Measurements from ENCODE around the gene DCST1.

DCST1 gene

GRCh38 chr1:155064832-155065429 is 31.3 kb downstream of the DCST1 start:
- H3K4me3 ChIP-seq (ENCODE audit: low read length): no peak overlapping the region
- DNase-seq (ENCODE audit: low read depth): no peak
- TF ChIP-seq, protein P1, sequence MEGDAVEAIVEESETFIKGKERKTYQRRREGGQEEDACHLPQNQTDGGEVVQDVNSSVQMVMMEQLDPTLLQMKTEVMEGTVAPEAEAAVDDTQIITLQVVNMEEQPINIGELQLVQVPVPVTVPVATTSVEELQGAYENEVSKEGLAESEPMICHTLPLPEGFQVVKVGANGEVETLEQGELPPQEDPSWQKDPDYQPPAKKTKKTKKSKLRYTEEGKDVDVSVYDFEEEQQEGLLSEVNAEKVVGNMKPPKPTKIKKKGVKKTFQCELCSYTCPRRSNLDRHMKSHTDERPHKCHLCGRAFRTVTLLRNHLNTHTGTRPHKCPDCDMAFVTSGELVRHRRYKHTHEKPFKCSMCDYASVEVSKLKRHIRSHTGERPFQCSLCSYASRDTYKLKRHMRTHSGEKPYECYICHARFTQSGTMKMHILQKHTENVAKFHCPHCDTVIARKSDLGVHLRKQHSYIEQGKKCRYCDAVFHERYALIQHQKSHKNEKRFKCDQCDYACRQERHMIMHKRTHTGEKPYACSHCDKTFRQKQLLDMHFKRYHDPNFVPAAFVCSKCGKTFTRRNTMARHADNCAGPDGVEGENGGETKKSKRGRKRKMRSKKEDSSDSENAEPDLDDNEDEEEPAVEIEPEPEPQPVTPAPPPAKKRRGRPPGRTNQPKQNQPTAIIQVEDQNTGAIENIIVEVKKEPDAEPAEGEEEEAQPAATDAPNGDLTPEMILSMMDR (conservative IDR thresholded peaks at IDR 0.05; ENCODE audit: low read length): no peak

DNA sequence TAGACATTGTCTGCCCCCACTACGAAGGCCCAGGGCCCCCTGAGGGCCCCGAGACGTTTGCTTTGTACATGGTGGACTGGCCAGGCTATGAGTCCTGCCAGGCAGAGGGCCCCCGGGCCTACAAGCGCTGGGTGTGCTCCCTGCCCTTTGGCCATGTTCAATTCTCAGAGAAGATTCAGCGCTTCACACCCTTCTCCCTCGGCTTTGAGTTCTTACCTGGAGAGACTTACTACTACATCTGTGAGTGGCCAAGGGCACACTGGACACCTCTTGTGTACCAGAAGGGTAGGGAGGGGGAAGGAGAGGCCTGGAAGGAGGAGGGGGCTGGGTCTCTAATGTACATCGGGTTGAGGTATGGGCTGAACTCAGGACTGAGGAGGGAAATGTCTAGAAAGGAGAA is 33.2 kb downstream of the DCST1 start:
- no peak for DNase-seq (ENCODE audit: low read depth)
- TF ChIP-seq, protein P1 (conservative IDR thresholded peaks at IDR 0.05; ENCODE audit: low read length): no peak
- H3K4me3 ChIP-seq (ENCODE audit: low read length): no peak overlapping the region

GRCh38 chr1:155068599-155068998 is 35.0 kb downstream of the DCST1 start:
- no peak for DNase-seq (ENCODE audit: low read depth)
- no peak overlapping the region for H3K4me3 ChIP-seq (ENCODE audit: low read length)
- TF ChIP-seq, protein P1 (conservative IDR thresholded peaks at IDR 0.05; ENCODE audit: low read length): no peak

DNA sequence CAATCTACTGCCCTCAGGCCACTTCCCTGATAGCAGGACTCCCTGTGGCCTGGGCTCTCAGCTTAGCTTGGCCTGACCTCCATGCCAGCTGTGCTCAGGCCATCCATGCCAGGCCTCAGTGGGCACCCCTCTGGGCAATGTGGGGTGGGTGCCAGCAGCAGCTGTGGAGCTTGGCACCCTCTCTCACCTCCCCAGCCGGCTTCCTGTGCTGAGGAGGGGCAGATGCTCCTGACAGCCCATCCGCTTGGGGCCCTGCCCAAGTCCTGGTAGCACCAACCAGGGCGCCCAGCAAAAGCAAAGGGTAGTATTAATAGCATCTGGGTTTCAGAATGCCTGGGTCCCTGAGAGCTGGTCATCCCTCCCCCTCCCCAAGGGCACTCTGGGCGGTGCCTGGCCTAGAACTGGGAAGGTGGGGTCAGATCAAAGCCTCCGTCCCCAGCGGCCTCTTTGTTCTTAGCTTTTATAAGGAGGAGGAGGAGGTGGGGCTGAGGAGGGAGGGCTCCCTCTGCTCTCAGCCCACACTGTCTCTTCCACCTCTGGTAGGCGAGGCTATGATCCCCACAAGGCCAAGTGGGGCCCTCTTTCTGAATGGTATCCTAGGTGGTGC is 36.0 kb downstream of the DCST1 start:
- DNase-seq (ENCODE audit: low read depth): no peak
- TF ChIP-seq, protein P1 (conservative IDR thresholded peaks at IDR 0.05; ENCODE audit: low read length): no peak
- H3K4me3 ChIP-seq (ENCODE audit: low read length): no peak overlapping the region

DNA sequence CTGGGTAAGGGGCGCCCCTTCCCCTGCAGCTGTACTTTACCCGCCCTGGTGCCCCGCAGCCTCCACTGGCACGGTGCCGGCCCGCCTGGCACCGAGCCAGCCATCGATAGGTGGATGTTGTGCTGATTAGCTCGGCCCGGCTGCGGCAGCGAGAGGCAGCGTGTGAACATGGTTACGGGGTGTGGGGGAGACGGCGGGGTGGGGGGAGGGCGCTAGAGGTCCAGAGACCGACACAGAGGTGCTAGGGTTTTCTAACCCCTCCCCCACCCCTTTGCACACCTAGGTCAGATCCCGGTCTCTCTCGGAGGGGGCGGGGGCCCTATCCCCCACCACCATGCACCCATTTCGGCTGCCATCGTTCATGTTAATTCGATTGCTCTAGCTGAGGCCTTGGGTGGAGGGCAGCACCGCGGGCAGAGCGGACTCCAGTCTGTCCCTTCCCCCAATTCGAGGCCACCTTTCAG is 36.6 kb downstream of the DCST1 start:
- DNase-seq (ENCODE audit: low read depth): no peak
- TF ChIP-seq, protein P1 (conservative IDR thresholded peaks at IDR 0.05; ENCODE audit: low read length): no peak
- H3K4me3 ChIP-seq (ENCODE audit: low read length): peak overlapping the region; percentile 62

GRCh38 chr1:155070721-155071569 is 37.3 kb downstream of the DCST1 start:
- H3K4me3 ChIP-seq (ENCODE audit: low read length): peak overlapping the region; percentile 62
- DNase-seq (ENCODE audit: low read depth): peak; percentile 56
- TF ChIP-seq, protein P1 (conservative IDR thresholded peaks at IDR 0.05; ENCODE audit: low read length): peak; percentile 36

Measured in AG10803 (cell line).